K562 (cell line): ENCODE results near the gene COX4I2. TPM values are rescaled to one million over a fixed set of nuclear protein-coding genes. Genes with fewer than 3 reads are reported as not detected.

Experiments
- BRD4 ChIP-seq: fragments of 200-600 bp; sonication (generic); IDR thresholded peaks from 2 replicates; pipeline ENCODE4 v1.6.1; 2017; ENCODE audit warnings: inconsistent platforms
- CTCF ChIP-seq, 3 experiments: IDR thresholded peaks in 2 of 3; conservative IDR thresholded peaks in 1 of 3; 2 replicates each; pipeline ENCODE4 v1.5.1; 2011 to 2012; ENCODE audit warnings: low read length in 3 of 3, mild to moderate bottlenecking in 3 of 3, control low read depth in 2 of 3, improper control_type of control experiment in 1 of 3, inconsistent platforms in 1 of 3, low read depth in 1 of 3, mixed read lengths in 1 of 3, moderate library complexity in 1 of 3; ENCODE audit not compliant: insufficient read depth in 2 of 3
- ELF4 ChIP-seq: fragments of 450-650 bp; formaldehyde crosslinking; IDR thresholded peaks from 2 replicates; pipeline ENCODE4 v1.4.0; 2022; ENCODE audit warnings: missing genetic modification characterization
- FOXM1 ChIP-seq, 2 experiments: fragments of 450-650 bp in 1 of 2; sonication (generic) in 1 of 2; formaldehyde crosslinking in 1 of 2; IDR thresholded peaks; 2 replicates each; pipeline versions ENCODE4 v1.6.1 to v1.9.0; 2017 to 2022; ENCODE audit warnings: low read depth in 2 of 2, mild to moderate bottlenecking in 2 of 2, missing genetic modification reagents in 1 of 2, moderate library complexity in 1 of 2
- FOXO4 ChIP-seq: fragments of 450-650 bp; formaldehyde crosslinking; IDR thresholded peaks from 2 replicates; pipeline ENCODE4 v1.4.0; 2020; ENCODE audit warnings: mild to moderate bottlenecking, moderate library complexity
- HEY1 ChIP-seq: fragments of 250-450 bp; sonication (Bioruptor Pico); IDR thresholded peaks from 2 replicates; pipeline ENCODE4 v1.5.0; 2020; ENCODE audit warnings: mild to moderate bottlenecking, moderate library complexity, borderline replicate concordance
- MAFK ChIP-seq: IDR thresholded peaks from 2 replicates; pipeline ENCODE4 v1.6.1; 2011; ENCODE audit warnings: low read length, improper control_type of control experiment
- MAZ ChIP-seq, 2 experiments: fragments of 450-650 bp in 1 of 2; sonication (generic) in 1 of 2; formaldehyde crosslinking; IDR thresholded peaks in 1 of 2; conservative IDR thresholded peaks in 1 of 2; 2 replicates each; pipeline versions ENCODE4 v1.4.0 to v1.5.0; 2020; ENCODE audit warnings: mild to moderate bottlenecking in 1 of 2, missing genetic modification reagents in 1 of 2
- MECOM ChIP-seq: fragments of 250-450 bp; sonication (Bioruptor Pico); IDR thresholded peaks from 2 replicates; pipeline ENCODE4 v1.8.0; 2022; ENCODE audit warnings: inconsistent platforms
- MEIS2 ChIP-seq: fragments of 450-650 bp; IDR thresholded peaks from 2 replicates; pipeline ENCODE4 v1.6.1; 2014; ENCODE audit warnings: mild to moderate bottlenecking; ENCODE audit not compliant: partially characterized antibody
- MXD1 ChIP-seq: fragments of 250-450 bp; sonication (Bioruptor Pico); IDR thresholded peaks from 2 replicates; pipeline ENCODE4 v1.8.0; 2021; ENCODE audit warnings: borderline replicate concordance, mild to moderate bottlenecking, moderate library complexity; ENCODE audit not compliant: poor library complexity, severe bottlenecking
- POLR2AphosphoS5 ChIP-seq: IDR thresholded peaks from 2 replicates; pipeline ENCODE4 v1.6.1; 2011; ENCODE audit warnings: mild to moderate bottlenecking, low read depth, low read length, moderate library complexity; ENCODE audit not compliant: control insufficient read depth, insufficient read depth
- PRMT5 ChIP-seq: sonication (generic); formaldehyde crosslinking; IDR thresholded peaks from 2 replicates; pipeline ENCODE4 v1.5.0; 2020; ENCODE audit warnings: missing genetic modification reagents
- SNAPC5 ChIP-seq: fragments of 250-450 bp; sonication (Bioruptor Pico); IDR thresholded peaks from 2 replicates; pipeline ENCODE4 v1.8.0; 2021; ENCODE audit warnings: moderate library complexity, mild to moderate bottlenecking, inconsistent platforms
- THAP7 ChIP-seq: fragments of 250-450 bp; sonication (Bioruptor Pico); IDR thresholded peaks from 2 replicates; pipeline ENCODE4 v1.5.0; 2021
- ZBTB34 ChIP-seq: fragments of 250-450 bp; sonication (Bioruptor Pico); IDR thresholded peaks from 2 replicates; pipeline ENCODE4 v1.8.0; 2021; ENCODE audit warnings: mild to moderate bottlenecking, moderate library complexity
- ZC3H4 ChIP-seq: sonication (generic); formaldehyde crosslinking; IDR thresholded peaks from 2 replicates; pipeline ENCODE4 v1.9.0; 2021; ENCODE audit warnings: missing genetic modification reagents, borderline replicate concordance
- ZNF197 ChIP-seq: fragments of 200-800 bp; sonication (Bioruptor generic); IDR thresholded peaks from 2 replicates; pipeline ENCODE4 v1.6.1; 2016; ENCODE audit warnings: low read depth, missing genetic modification characterization, missing compliant biosample characterization
- ZNF239 ChIP-seq: fragments of 250-450 bp; sonication (Bioruptor Pico); IDR thresholded peaks from 2 replicates; pipeline ENCODE4 v1.4.0; 2020; ENCODE audit warnings: mild to moderate bottlenecking
- ZNF282 ChIP-seq: sonication (generic); formaldehyde crosslinking; IDR thresholded peaks from 2 replicates; pipeline ENCODE4 v1.8.1; 2023; ENCODE audit warnings: missing genetic modification reagents
- ZNF324 ChIP-seq: fragments of 250-450 bp; sonication (Bioruptor Pico); IDR thresholded peaks from 2 replicates; pipeline ENCODE4 v1.4.0; 2020; ENCODE audit warnings: mild to moderate bottlenecking
- polyA plus RNA-seq, 8 experiments: library from polyadenylated mRNA; depleted of rRNA in 4 of 8; stranded (reverse) in 5 of 8; unstranded in 3 of 8; fragments of >200 nt; fragmentation: Nextera tagmentation in 2 of 8; fragmentation: Illumina TruSeq in 1 of 8; extraction: Ambion mirVana in 2 of 8; extraction: Trizol in 1 of 8; gene quantifications; 2 replicates each; pipeline versions ENCODE4 v1.2.1 to v1.2.3, GENCODE V29; 2011 to 2014; ENCODE audit warnings: inconsistent platforms in 1 of 8, missing spikeins in 1 of 8
- total RNA-seq, 7 experiments: library from RNA; depleted of rRNA in 6 of 7; stranded (reverse); fragments of >200 nt in 6 of 7; fragmentation: Illumina TruSeq in 2 of 7; extraction: Trizol in 2 of 7; gene quantifications; 2 replicates each; pipeline versions ENCODE4 v1.2.1 to v1.2.3, GENCODE V29; 2011 to 2021; ENCODE audit warnings: low replicate concordance in 1 of 7

COX4I2 gene
- total and polyA plus RNA-seq, 9 of the 15 experiments (the other 6 are each of a cell fraction or from before 2014, with no cell fraction given): not detected

GRCh38 chr20:31603822-31604566 is 33.7 kb upstream of the COX4I2 start (continued):
- no peak for TF ChIP-seq ZBTB34
- peak; percentile 93 for TF ChIP-seq MEIS2
- TF ChIP-seq CTCF (IDR thresholded peaks at IDR 0.05 in 2 of 3, conservative IDR thresholded peaks at IDR 0.05 in 1 of 3; ENCODE audit: insufficient read depth in 2 of 3, low read depth in 1 of 3, low read length in 3 of 3): no peak
- no peak for TF ChIP-seq MXD1 (CRISPR knock-in tag)
- TF ChIP-seq ZNF324 (CRISPR knock-in tag): no peak
- peak; percentile 4; the same call in 1 of the 2 replicates for TF ChIP-seq FOXM1 (IDR thresholded peaks at IDR 0.05; ENCODE audit: low read depth)
- TF ChIP-seq FOXM1 (CRISPR knock-in tag; IDR thresholded peaks at IDR 0.05; ENCODE audit: low read depth): no peak
- no peak for TF ChIP-seq ELF4 (CRISPR knock-in tag)
- no peak for TF ChIP-seq ZNF239 (CRISPR knock-in tag)
- TF ChIP-seq ZNF282 (CRISPR knock-in tag): no peak
- no peak for TF ChIP-seq SNAPC5 (CRISPR knock-in tag)
- TF ChIP-seq ZNF197 (CRISPR knock-in tag): no peak
- no peak for TF ChIP-seq BRD4
- no peak for TF ChIP-seq FOXO4 (CRISPR knock-in tag)
- TF ChIP-seq POLR2AphosphoS5: peak; percentile 66; the same call in 1 of the 2 replicates
- peak; percentile 63 to 88; a peak in 2 of 4 replicates for TF ChIP-seq MAZ (CRISPR knock-in tag; conservative IDR thresholded peaks at IDR 0.05 in 1 of 2, IDR thresholded peaks at IDR 0.05 in 1 of 2)
- TF ChIP-seq PRMT5 (CRISPR knock-in tag): no peak
- TF ChIP-seq HEY1 (CRISPR knock-in tag): no peak
- no peak for TF ChIP-seq MECOM (CRISPR knock-in tag)
- no peak for TF ChIP-seq ZC3H4 (CRISPR knock-in tag)
- no peak for TF ChIP-seq THAP7 (CRISPR knock-in tag)
- TF ChIP-seq MAFK: 0 out of 2 replicates have a peak, but pooled peaks have one; percentile 11
